ENCODE data around the gene MORN1. TPM values are rescaled to one million over a fixed set of nuclear protein-coding genes. Genes with fewer than 3 reads are reported as not detected.

Gene MORN1
- total and polyA plus RNA-seq, 2 experiments from 2014 or later: 10.8 to 24.4 TPM

DNA sequence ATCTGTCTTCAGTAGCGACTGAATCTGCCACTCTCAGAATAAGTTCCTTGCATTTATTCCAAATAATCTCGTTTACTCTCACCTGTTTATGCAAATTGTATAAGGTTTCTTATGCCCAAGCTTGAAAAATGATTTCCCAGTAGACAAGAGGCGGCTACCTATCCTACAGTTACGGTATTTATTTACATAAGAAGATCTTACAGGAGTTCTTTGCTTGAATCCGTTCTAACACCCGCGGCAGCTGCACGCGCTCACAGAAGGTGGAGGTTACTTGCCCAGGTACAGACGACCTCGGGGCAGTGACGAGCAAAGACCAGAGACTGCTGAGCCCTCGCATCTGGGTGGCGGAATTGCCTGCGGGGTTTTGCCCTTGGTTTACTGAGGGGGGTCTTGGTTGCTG lies 83.4 kb downstream of the MORN1 start:
- H3K36me3 ChIP-seq: peaks cover 30% of the 10 kb centered on the region
- DNase-seq (ENCODE audit: low read depth in 1 of 2, low spot score in 1 of 2): no peak
- H3K9me3 ChIP-seq (ENCODE audit: low read depth): no peaks in the 10 kb centered on the region
- H3K4me3 ChIP-seq: no peak overlapping the region
- TF ChIP-seq CTCF (IDR thresholded peaks at IDR 0.05; ENCODE audit: low read depth, low read length): no peak
- H3K27me3 ChIP-seq: no peaks in the 10 kb centered on the region
- no peak overlapping the region for H3K27ac ChIP-seq
- H3K4me1 ChIP-seq (ENCODE audit: low read depth): peaks cover 6% of the 10 kb centered on the region

DNA sequence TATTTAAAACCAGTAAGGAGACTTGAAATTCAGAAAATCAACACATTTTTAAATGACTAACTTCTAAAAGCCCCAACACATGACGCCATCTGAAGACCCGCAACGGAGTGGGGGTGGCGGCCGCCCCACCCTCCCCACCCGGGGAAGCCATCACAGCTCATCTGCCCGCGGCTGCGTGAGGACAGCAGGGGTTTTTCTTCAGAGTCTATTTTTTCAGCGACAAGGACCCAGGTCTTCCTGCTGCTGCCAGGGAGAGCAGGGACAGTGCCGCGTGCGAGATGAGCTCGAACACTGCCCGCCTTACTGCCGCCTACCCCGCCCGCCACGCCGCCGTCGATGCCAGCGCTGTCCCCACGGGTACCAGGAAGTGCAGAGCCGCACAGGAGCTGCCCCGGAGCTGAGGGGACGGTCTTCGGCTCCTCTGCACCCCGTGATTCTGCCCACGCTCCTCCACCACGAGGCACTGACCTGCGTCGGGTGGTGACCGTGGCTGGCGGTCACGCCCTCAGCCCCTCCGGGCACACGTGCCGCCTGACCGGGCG lies 84.2 kb downstream of the MORN1 start:
- Histone ChIP-seq H3K4me1 (ENCODE audit: low read depth) (peaks cover 6% of the 10 kb centered on the region), H3K4me3 (no peak overlapping the region), H3K27me3 (no peaks in the 10 kb centered on the region), H3K9me3 (ENCODE audit: low read depth) (no peaks in the 10 kb centered on the region), H3K36me3 (peaks cover 30% of the 10 kb centered on the region), H3K27ac (no peak overlapping the region)
- no peak for TF ChIP-seq CTCF (IDR thresholded peaks at IDR 0.05; ENCODE audit: low read depth, low read length)
- DNase-seq (ENCODE audit: low read depth in 1 of 2, low spot score in 1 of 2): no peak

DNA sequence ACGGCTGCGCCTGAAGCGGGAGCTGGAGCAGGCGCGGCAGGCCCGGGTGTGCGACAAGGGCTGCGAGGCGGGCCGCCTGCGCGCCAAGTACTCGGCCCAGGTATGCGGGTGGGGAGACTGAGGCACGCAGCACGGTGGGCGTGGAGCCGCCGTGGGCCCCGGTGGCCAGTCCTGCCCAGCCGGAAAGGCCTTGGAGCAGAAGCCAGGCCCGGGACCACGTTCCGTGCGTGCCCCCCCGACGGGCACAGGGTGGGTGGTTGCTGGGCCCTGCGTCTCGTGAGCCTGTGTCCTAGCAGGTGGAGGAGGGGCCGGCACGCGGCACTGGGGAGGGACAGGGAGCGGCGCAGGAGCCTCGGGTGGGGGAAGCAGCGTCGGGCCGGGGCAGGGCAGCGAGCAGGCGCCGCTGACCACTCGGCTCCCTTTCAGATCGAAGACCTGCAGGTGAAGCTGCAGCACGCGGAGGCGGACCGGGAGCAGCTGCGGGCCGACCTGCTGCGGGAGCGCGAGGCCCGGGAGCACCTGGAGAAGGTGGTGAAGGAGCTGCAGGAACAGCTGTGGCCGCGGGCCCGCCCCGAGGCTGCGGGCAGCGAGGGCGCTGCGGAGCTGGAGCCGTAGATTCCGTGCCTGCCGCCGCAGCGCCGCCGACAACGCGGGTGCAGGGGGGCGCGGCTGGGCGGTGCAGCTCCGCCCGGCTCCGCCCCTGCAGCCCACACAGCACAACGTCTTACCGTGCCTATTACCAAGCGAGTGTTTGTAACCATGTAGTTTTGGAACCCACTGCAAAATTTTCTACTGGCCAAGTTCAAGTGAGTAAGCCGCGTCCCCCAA lies 85.0 kb downstream of the MORN1 start:
- Histone ChIP-seq H3K27ac (no peak overlapping the region), H3K36me3 (peaks cover 30% of the 10 kb centered on the region), H3K4me3 (no peak overlapping the region), H3K9me3 (ENCODE audit: low read depth) (no peaks in the 10 kb centered on the region), H3K27me3 (no peaks in the 10 kb centered on the region), H3K4me1 (ENCODE audit: low read depth) (peaks cover 9% of the 10 kb centered on the region)
- TF ChIP-seq CTCF (IDR thresholded peaks at IDR 0.05; ENCODE audit: low read depth, low read length): no peak
- DNase-seq (ENCODE audit: low read depth in 1 of 2, low spot score in 1 of 2): no peak

DNA sequence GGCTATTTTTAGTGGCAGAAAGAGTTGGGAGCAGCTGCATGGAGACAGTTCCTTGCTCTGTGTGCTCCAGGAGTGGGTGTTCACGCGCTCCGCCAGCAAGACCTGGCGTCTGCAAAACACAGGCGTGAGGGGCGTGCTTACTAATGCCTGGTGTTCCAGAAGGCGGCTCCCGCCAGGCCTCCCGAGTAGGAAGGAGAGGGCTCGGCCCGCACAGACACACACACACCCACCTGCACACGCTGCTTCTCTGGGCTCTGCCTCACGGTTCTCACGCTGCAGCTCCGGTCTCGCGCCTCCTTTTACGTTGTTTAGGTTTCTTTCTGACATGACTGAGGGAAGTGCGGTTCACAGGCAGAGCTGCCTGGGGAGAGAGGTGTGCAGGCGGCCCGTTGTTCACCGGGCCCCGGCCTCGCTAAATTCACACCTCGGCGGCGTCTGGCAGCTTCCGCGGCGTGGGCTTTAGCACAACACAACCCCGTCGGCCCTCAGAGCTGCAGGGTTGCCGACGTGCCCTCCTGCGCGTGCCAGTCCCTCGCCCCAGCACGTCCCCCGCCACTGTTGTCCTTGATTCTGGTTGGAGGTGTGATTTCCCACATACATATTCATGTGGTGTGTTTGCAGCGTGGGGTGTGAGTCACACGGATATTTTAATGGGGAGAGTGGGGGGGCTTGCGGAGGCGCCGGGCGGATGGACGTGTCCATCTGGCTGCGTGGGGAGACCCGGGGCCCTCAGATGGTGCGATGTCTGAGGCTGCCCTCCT lies 86.3 kb downstream of the MORN1 start:
- no peaks in the 10 kb centered on the region for H3K9me3 ChIP-seq (ENCODE audit: low read depth)
- H3K4me3 ChIP-seq: no peak overlapping the region
- H3K27me3 ChIP-seq: no peaks in the 10 kb centered on the region
- DNase-seq (ENCODE audit: low read depth in 1 of 2, low spot score in 1 of 2): no peak
- peaks cover 30% of the 10 kb centered on the region for H3K36me3 ChIP-seq
- peaks cover 21% of the 10 kb centered on the region for H3K4me1 ChIP-seq (ENCODE audit: low read depth)
- H3K27ac ChIP-seq: peak overlapping the region; percentile 78
- no peak for TF ChIP-seq CTCF (IDR thresholded peaks at IDR 0.05; ENCODE audit: low read depth, low read length)

- Histone ChIP-seq H3K27ac (peak overlapping the region; percentile 78), H3K36me3 (peaks cover 30% of the 10 kb centered on the region), H3K4me3 (no peak overlapping the region), H3K27me3 (no peaks in the 10 kb centered on the region), H3K4me1 (ENCODE audit: low read depth) (peaks cover 29% of the 10 kb centered on the region), H3K9me3 (ENCODE audit: low read depth) (no peaks in the 10 kb centered on the region)
- TF ChIP-seq CTCF (IDR thresholded peaks at IDR 0.05; ENCODE audit: low read depth, low read length): no peak
- DNase-seq (ENCODE audit: low read depth in 1 of 2, low spot score in 1 of 2): no peak
Observed at GRCh38 chr1:2304282-2304681, 87.1 kb downstream of the MORN1 start.

Measured in cardiac muscle cell (in vitro differentiated cells and primary cell).